ENCODE results near the gene LAPTM5. TPM values are rescaled to one million over a fixed set of nuclear protein-coding genes. Genes with fewer than 3 reads are reported as not detected.

The LAPTM5 gene
- total and polyA plus RNA-seq, 2 donors (not counting 1 experiment from before 2014, with no cell fraction given), result 1,384 to 1,519 TPM

- Histone ChIP-seq H2AFZ (ENCODE audit: insufficient read depth, low read depth, low read length, poor library complexity, severe bottlenecking) (no peak overlapping the region), H3K4me1 (ENCODE audit: control insufficient read depth in 2 of 2, insufficient read depth in 2 of 2, low read length in 2 of 2) (peaks cover 23 to 62% of the 10 kb centered on the region in 2 donors), H4K20me1 (ENCODE audit: control insufficient read depth, insufficient read depth, low read length, poor library complexity, severe bottlenecking) (peaks cover 44% of the 10 kb centered on the region), H3K27me3 (replicated peaks in 1 of 4; ENCODE audit: control extremely low read depth in 1 of 4, control insufficient read depth in 3 of 4, insufficient read depth in 4 of 4, low read length in 3 of 4) (no peaks in the 10 kb centered on the region), H3K4me2 (replicated peaks; ENCODE audit: low read depth, low read length, poor library complexity, severe bottlenecking) (no peak overlapping the region), H3K79me2 (ENCODE audit: control insufficient read depth, insufficient read depth, low read length) (peaks cover 66% of the 10 kb centered on the region), H3K9me3 (ENCODE audit: control extremely low read depth in 1 of 3, control insufficient read depth in 2 of 3, insufficient read depth in 1 of 3, low read length in 2 of 3) (no peaks in the 10 kb centered on the region), H3K27ac (ENCODE audit: low read length in 2 of 2) (no peak overlapping the region), H3K9ac (ENCODE audit: low read length) (no peak overlapping the region), H3K36me3 (replicated peaks in 1 of 2; ENCODE audit: control extremely low read depth in 1 of 2, control insufficient read depth in 1 of 2, extremely low read depth in 1 of 2, insufficient read depth in 2 of 2, low read length in 1 of 2) (peaks cover 0 to 46% of the 10 kb centered on the region in 2 experiments), H3K4me3 (ENCODE audit: control extremely low read depth in 1 of 5, extremely low read depth in 1 of 5, insufficient read depth in 1 of 5, low read depth in 2 of 5, low read length in 4 of 5) (no peak overlapping the region)
- peaks cover 55% of the 10 kb centered on the region for H3K4me1 Mint-ChIP-seq
- no peaks in the 10 kb centered on the region for H3K27me3 Mint-ChIP-seq
- no peak for TF ChIP-seq CTCF (IDR thresholded peaks at IDR 0.05)
- no peak for TF ChIP-seq EZH2 (IDR thresholded peaks at IDR 0.05; ENCODE audit: borderline replicate concordance, insufficient read depth, low read depth, low read length, poor library complexity, severe bottlenecking)
- intact Hi-C loops (cut with micrococcal nuclease), result no loop called here
- DNase-seq (peak; percentile 19), ATAC-seq (ENCODE audit: low read depth) (no peak)
- H3K4me3 Mint-ChIP-seq, result no peak overlapping the region
- no peaks in the 10 kb centered on the region for H3K9me3 Mint-ChIP-seq (ENCODE audit: insufficient read depth)
- ChIA-PET CTCF (interaction anchor here (0.7 to 38.6 kb wide), 11 partner anchors 10 to 198 kb away, joined by 3 to 769 read pairs (median 12); partner anchors contain the start of gene LAPTM5), POLR2A (interaction anchor here (1.3 to 3.4 kb wide), 3 partner anchors 10 to 61 kb away, joined by 7 to 30 read pairs (median 13); no protein-coding TSS in a partner anchor)
- peak overlapping the region; percentile 37 for H3K27ac Mint-ChIP-seq
- WGBS (ENCODE audit: insufficient coverage), result 98% methylated on average over 27 of the region's 27 CpGs
Measured at GRCh38 chr1:30721341-30721793, 36.2 kb downstream of the LAPTM5 start.

Measured in B cell (primary cell).